ENCODE measurements around the gene DOCK3.
A peak's percentile ranks its signal among the peaks of the same experiment; 100 is the strongest.

Gene DOCK3

DNA sequence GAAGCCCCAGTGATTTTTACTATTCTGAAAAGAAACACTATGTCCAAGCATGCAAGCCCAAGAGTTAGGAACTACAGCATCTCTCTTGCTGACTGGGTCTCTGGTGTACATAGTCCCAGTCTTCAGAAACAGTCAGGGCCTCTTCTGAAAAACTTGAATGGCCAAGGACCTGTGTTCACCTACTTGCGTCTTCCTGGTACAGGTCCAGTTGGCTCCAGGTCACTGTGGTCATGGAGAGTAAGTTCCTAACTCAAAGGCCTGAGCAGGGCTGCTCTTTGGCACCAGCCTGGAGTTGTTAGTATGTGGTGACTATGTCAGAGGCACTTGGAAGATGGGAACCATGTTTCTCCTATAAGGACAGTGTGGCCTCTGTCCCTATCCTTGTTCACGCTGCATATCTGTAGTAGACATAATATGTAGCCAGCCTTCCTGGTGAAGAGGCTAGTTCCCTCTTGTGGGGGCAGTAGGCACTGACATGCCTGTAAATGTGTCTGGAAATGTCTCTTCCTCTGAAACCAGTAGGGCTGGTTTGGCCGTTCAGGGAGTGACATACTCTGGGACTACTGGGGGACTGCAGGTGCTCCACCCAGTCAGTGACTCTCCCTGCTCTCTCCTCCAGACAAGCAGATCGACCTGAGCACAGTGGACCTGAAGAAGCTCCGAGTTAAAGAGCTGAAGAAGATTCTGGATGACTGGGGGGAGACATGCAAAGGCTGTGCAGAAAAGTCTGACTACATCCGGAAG, 713.7 kb downstream of the DOCK3 start:
- TF ChIP-seq, protein P1, sequence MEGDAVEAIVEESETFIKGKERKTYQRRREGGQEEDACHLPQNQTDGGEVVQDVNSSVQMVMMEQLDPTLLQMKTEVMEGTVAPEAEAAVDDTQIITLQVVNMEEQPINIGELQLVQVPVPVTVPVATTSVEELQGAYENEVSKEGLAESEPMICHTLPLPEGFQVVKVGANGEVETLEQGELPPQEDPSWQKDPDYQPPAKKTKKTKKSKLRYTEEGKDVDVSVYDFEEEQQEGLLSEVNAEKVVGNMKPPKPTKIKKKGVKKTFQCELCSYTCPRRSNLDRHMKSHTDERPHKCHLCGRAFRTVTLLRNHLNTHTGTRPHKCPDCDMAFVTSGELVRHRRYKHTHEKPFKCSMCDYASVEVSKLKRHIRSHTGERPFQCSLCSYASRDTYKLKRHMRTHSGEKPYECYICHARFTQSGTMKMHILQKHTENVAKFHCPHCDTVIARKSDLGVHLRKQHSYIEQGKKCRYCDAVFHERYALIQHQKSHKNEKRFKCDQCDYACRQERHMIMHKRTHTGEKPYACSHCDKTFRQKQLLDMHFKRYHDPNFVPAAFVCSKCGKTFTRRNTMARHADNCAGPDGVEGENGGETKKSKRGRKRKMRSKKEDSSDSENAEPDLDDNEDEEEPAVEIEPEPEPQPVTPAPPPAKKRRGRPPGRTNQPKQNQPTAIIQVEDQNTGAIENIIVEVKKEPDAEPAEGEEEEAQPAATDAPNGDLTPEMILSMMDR (IDR thresholded peaks at IDR 0.05; ENCODE audit: low read depth, low read length, poor library complexity, severe bottlenecking) = no peak
- TF ChIP-seq EZH2phosphoT487 (IDR thresholded peaks at IDR 0.05; ENCODE audit: borderline replicate concordance, low read length) = no peak
- H3K36me3 ChIP-seq (ENCODE audit: control insufficient read depth, low read length) = peaks cover 83% of the 10 kb centered on the region
- H3K27ac ChIP-seq (ENCODE audit: low read depth, low read length) = peak overlapping the region; percentile 11; the same call in 1 of the 2 replicates
- H3F3A ChIP-seq (ENCODE audit: control insufficient read depth, insufficient read depth) = peaks cover 37% of the 10 kb centered on the region
- H3K27me3 ChIP-seq (ENCODE audit: control insufficient read depth, low read length) = no peaks in the 10 kb centered on the region
- H4K20me1 ChIP-seq (ENCODE audit: control insufficient read depth, insufficient read depth, low read depth, low read length) = peaks cover 18% of the 10 kb centered on the region
- no peaks in the 10 kb centered on the region for H3K9me3 ChIP-seq (ENCODE audit: control insufficient read depth, insufficient read depth, low read length)
- H3K4me1 ChIP-seq (ENCODE audit: control insufficient read depth, low read length) = peaks cover 68% of the 10 kb centered on the region
- H3K4me2 ChIP-seq (ENCODE audit: low read length) = peak overlapping the region; percentile 74
- H3K4me3 ChIP-seq (ENCODE audit: low read length) = no peak overlapping the region; the same call in 1 of the 2 replicates
- H3K9me2 ChIP-seq (replicated peaks; ENCODE audit: control insufficient read depth, low read length) = no peaks in the 10 kb centered on the region
- peaks cover 87% of the 10 kb centered on the region for H3K79me2 ChIP-seq (ENCODE audit: control insufficient read depth, low read length)

DNA sequence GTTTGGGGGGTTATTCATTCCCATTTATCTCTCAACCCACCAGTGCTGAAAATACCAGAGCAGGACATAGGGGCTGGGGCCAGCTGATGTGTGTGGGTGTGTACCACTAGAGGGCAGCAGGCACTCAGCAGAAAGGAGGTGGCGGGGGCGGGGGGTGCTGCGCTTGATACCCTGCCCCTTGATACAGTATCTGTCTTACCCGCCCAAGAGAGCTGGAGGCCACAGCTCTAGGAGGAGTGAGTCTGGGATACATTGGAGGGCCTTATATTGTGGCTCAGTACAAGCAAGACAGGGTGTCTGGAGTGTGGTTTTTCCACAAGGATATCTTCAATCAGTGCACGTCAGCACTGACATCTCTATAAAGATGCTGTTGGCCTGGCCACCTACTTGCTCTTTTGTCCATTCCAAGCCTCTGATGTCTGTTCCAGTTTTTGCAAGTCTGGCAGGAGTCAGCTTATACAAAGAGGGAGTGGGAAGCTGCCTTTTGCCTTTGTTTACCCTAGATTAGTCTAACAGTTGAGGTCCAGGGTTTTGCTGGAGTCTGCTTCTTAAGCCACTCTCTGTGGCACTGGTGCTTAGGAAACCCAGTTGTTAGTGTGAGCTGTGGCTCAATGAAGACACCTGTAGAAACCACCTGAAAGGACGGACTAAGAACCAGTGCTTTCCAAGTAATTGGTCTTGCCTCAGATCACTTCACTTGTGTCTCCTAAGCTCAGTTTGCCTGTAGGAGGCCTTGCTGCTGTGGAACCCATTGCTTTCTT, 714.9 kb downstream of the DOCK3 start:
- Histone ChIP-seq H4K20me1 (ENCODE audit: control insufficient read depth, insufficient read depth, low read depth, low read length) (peaks cover 19% of the 10 kb centered on the region), H3K27me3 (ENCODE audit: control insufficient read depth, low read length) (no peaks in the 10 kb centered on the region), H3K27ac (ENCODE audit: low read depth, low read length) (peak overlapping the region; percentile 11; the same call in 1 of the 2 replicates), H3K4me2 (ENCODE audit: low read length) (peak overlapping the region; percentile 84), H3K4me1 (ENCODE audit: control insufficient read depth, low read length) (peaks cover 69% of the 10 kb centered on the region), H3K4me3 (ENCODE audit: low read length) (peak overlapping the region; percentile 17), H3K36me3 (ENCODE audit: control insufficient read depth, low read length) (peaks cover 83% of the 10 kb centered on the region), H3K9me2 (replicated peaks; ENCODE audit: control insufficient read depth, low read length) (no peaks in the 10 kb centered on the region), H3F3A (ENCODE audit: control insufficient read depth, insufficient read depth) (peaks cover 37% of the 10 kb centered on the region), H3K79me2 (ENCODE audit: control insufficient read depth, low read length) (peaks cover 87% of the 10 kb centered on the region), H3K9me3 (ENCODE audit: control insufficient read depth, insufficient read depth, low read length) (no peaks in the 10 kb centered on the region)
- no peak for TF ChIP-seq EZH2phosphoT487 (IDR thresholded peaks at IDR 0.05; ENCODE audit: borderline replicate concordance, low read length)
- TF ChIP-seq, protein P1 (IDR thresholded peaks at IDR 0.05; ENCODE audit: low read depth, low read length, poor library complexity, severe bottlenecking) = peak; percentile 91

DNA sequence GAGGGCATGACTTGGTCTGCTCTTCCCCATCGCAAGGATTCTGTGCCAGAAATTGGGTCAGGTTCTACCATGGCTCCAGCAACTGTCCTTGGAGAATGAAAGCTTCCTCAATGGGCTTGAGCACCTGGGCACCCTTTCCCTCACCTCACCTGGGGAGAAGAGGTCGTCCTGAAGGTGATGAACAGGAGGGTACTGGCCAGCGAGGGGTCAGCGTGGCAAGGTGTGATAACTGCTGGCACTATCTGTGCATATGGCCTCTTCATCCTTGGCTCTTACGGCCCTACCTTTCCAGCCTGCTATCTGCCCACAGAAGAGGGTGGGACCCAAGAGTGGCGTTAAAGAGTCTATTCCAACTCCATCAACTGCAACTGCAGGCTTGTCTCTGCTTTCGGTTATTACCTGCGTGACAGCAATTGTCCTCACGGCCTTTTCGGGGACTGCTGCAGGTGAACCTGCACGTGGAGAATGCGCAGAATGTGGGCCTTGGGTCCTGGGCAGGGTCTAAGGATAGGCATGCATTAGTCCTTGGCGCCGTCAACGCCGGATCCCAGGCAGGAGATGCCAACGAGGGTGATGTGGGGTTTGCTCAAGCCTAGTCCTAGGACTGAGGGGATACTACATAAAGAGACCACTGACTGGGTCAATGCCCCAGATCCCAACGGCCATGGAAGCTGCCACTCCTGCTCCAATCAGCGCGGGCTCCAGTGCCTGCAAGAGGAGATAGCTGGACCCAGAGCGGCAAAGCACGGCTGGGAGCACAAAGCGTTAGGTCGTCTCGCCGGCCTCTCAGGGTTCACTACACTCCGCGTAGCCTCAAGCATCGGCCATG, 715.7 kb downstream of the DOCK3 start:
- Histone ChIP-seq H3K79me2 (ENCODE audit: control insufficient read depth, low read length) (peaks cover 92% of the 10 kb centered on the region), H3K4me3 (ENCODE audit: low read length) (peak overlapping the region; percentile 88), H3K4me2 (ENCODE audit: low read length) (peak overlapping the region; percentile 84), H3F3A (ENCODE audit: control insufficient read depth, insufficient read depth) (peaks cover 37% of the 10 kb centered on the region), H3K27me3 (ENCODE audit: control insufficient read depth, low read length) (no peaks in the 10 kb centered on the region), H3K4me1 (ENCODE audit: control insufficient read depth, low read length) (peaks cover 70% of the 10 kb centered on the region), H3K36me3 (ENCODE audit: control insufficient read depth, low read length) (peaks cover 90% of the 10 kb centered on the region), H3K9me3 (ENCODE audit: control insufficient read depth, insufficient read depth, low read length) (no peaks in the 10 kb centered on the region), H3K9me2 (replicated peaks; ENCODE audit: control insufficient read depth, low read length) (no peaks in the 10 kb centered on the region), H4K20me1 (ENCODE audit: control insufficient read depth, insufficient read depth, low read depth, low read length) (peaks cover 19% of the 10 kb centered on the region), H3K27ac (ENCODE audit: low read depth, low read length) (peak overlapping the region; percentile 38)
- no peak for TF ChIP-seq EZH2phosphoT487 (IDR thresholded peaks at IDR 0.05; ENCODE audit: borderline replicate concordance, low read length)
- TF ChIP-seq, protein P1 (IDR thresholded peaks at IDR 0.05; ENCODE audit: low read depth, low read length, poor library complexity, severe bottlenecking) = peak; percentile 85

Data from DOHH2 (cell line).